Karpas-422 (cell line): ENCODE data around the gene HYAL2. TPM values are rescaled to one million over a fixed set of nuclear protein-coding genes. Genes with fewer than 3 reads are reported as not detected.
A peak's percentile ranks its signal among the peaks of the same experiment; 100 is the strongest.
"Not testable (repeated sequence)": the region's sequence is repeated elsewhere in the genome, so short reads cannot be mapped to it uniquely, and the experiment has no call there.

Source experiments
- DNase-seq: peaks from one replicate; pipeline ENCODE4 v3.0.0-alpha.2; 2015
- H2AFZ ChIP-seq: fragments of 200-600 bp; sonication (generic); 2 replicates; pipeline ENCODE4 v1.6.1; 2014; ENCODE audit warnings: antibody characterized with exemption, low read length, mixed read lengths
- H3K27ac ChIP-seq: fragments of 200-600 bp; sonication (generic); 2 replicates; pipeline ENCODE4 v1.5.1; 2014; ENCODE audit warnings: mild to moderate bottlenecking, low read length, moderate library complexity
- H3K27me3 ChIP-seq: fragments of 200-600 bp; sonication (generic); 2 replicates; pipeline ENCODE4 v1.6.1; 2014; ENCODE audit warnings: low read length, mixed read lengths
- H3K36me3 ChIP-seq: fragments of 200-600 bp; sonication (generic); 2 replicates; pipeline ENCODE4 v1.6.1; 2014; ENCODE audit warnings: low read length, mixed read lengths; ENCODE audit not compliant: insufficient read depth
- H3K4me1 ChIP-seq: fragments of 200-600 bp; sonication (generic); 2 replicates; pipeline ENCODE4 v1.6.1; 2014; ENCODE audit warnings: mild to moderate bottlenecking, low read length, mixed read lengths
- H3K4me2 ChIP-seq: fragments of 200-600 bp; sonication (generic); 2 replicates; pipeline ENCODE4 v1.6.1; 2014; ENCODE audit warnings: low read length, low read depth, mild to moderate bottlenecking; ENCODE audit not compliant: poor library complexity, severe bottlenecking
- H3K4me3 ChIP-seq: fragments of 200-600 bp; sonication (generic); 2 replicates; pipeline ENCODE4 v1.5.1; 2014; ENCODE audit warnings: mild to moderate bottlenecking, antibody characterized with exemption, low read length, mixed read lengths
- H3K79me2 ChIP-seq: fragments of 200-600 bp; sonication (generic); 2 replicates; pipeline ENCODE4 v1.6.1; 2014; ENCODE audit warnings: mild to moderate bottlenecking, low read length, mixed read lengths
- H3K9ac ChIP-seq: fragments of 200-600 bp; sonication (generic); 2 replicates; pipeline ENCODE4 v1.6.0; 2014; ENCODE audit warnings: low read length
- H3K9me2 ChIP-seq: fragments of 200-600 bp; sonication (generic), shearing (Covaris generic); replicated peaks from 2 replicates; pipeline ENCODE4 v1.6.0; 2014; ENCODE audit warnings: mild to moderate bottlenecking, low read length, moderate library complexity; ENCODE audit not compliant: insufficient read depth
- H3K9me3 ChIP-seq: fragments of 300-700, 200-600 bp; sonication (generic); 2 replicates; pipeline ENCODE4 v1.6.1; 2014; ENCODE audit warnings: low read length, mixed read lengths
- H4K20me1 ChIP-seq: fragments of 200-600 bp; sonication (generic); 2 replicates; pipeline ENCODE4 v1.6.1; 2014; ENCODE audit warnings: mild to moderate bottlenecking, antibody characterized with exemption, low read length, low read depth; ENCODE audit not compliant: insufficient read depth
- total RNA-seq: library from RNA; depleted of rRNA; stranded (reverse); fragments of >200 nt; shearing (Covaris generic); gene quantifications from 2 replicates; pipeline ENCODE4 v1.2.3, GENCODE V29; 2014; ENCODE audit warnings: low replicate concordance

The HYAL2 gene
- total RNA-seq, 1 experiment from 2014 or later: 12.8 TPM

- no peaks in the 10 kb centered on the region for H3K27me3 ChIP-seq
- H3K4me2 ChIP-seq: peak within 1 kb of the TSS; percentile 97
- DNase-seq: peak; percentile 98
Measured at GRCh38 chr3:50292159-50293078, 30.1 kb downstream of the HYAL2 start, which contains the start of gene IFRD2. Gene IFRD2, minus strand, starts transcription at chr3:50292429. Its CDS starts 155 bp downstream, at chr3:50292274.

GRCh38 chr3:50290161-50290641 lies 32.3 kb downstream of the HYAL2 start:
- Histone ChIP-seq H4K20me1 (0 out of 2 replicates have a peak, but pooled peaks cover 4% of the 10 kb centered on the region), H3K4me2 (peak overlapping the region; percentile 97), H3K4me1 (peaks cover 18% of the 10 kb centered on the region), H3K79me2 (peaks cover 24% of the 10 kb centered on the region), H3K4me3 (peak overlapping the region; percentile 99), H2AFZ (no peak overlapping the region), H3K27ac (no peak overlapping the region), H3K9me3 (no peaks in the 10 kb centered on the region), H3K27me3 (no peaks in the 10 kb centered on the region), H3K9ac (peak overlapping the region; percentile 97; the same call in 1 of the 2 replicates), H3K9me2 (no peaks in the 10 kb centered on the region), H3K36me3 (peaks cover 27% of the 10 kb centered on the region; the same call in 1 of the 2 replicates)
- no peak for DNase-seq

More at GRCh38 chr3:50292159-50293078, 30.1 kb downstream of the HYAL2 start, which contains the start of gene IFRD2:
- H3K9ac ChIP-seq: peak within 1 kb of the TSS; percentile 97
- H4K20me1 ChIP-seq: 0 out of 2 replicates have a peak, but pooled peaks cover 1% of the 10 kb centered on the region
- no peaks in the 10 kb centered on the region for H3K9me3 ChIP-seq
- peaks cover 20% of the 10 kb centered on the region; the same call in 1 of the 2 replicates for H3K36me3 ChIP-seq
- peak within 1 kb of the TSS; percentile 52; the same call in 1 of the 2 replicates for H2AFZ ChIP-seq
- H3K79me2 ChIP-seq: peaks cover 24% of the 10 kb centered on the region
- H3K27ac ChIP-seq: peak within 1 kb of the TSS; percentile 60
- peak within 1 kb of the TSS; percentile 99 for H3K4me3 ChIP-seq
- H3K4me1 ChIP-seq: peaks cover 18% of the 10 kb centered on the region
- no peaks in the 10 kb centered on the region for H3K9me2 ChIP-seq

GRCh38 chr3:50289130-50289529 lies 33.4 kb downstream of the HYAL2 start:
- Histone ChIP-seq H4K20me1 (0 out of 2 replicates have a peak, but pooled peaks cover 4% of the 10 kb centered on the region), H2AFZ (no peak overlapping the region), H3K9me3 (no peaks in the 10 kb centered on the region), H3K36me3 (peaks cover 27% of the 10 kb centered on the region; the same call in 1 of the 2 replicates), H3K79me2 (peaks cover 24% of the 10 kb centered on the region), H3K9me2 (no peaks in the 10 kb centered on the region), H3K4me2 (no peak overlapping the region), H3K27me3 (no peaks in the 10 kb centered on the region), H3K27ac (no peak overlapping the region), H3K4me3 (no peak overlapping the region), H3K4me1 (peaks cover 18% of the 10 kb centered on the region), H3K9ac (no peak overlapping the region)
- no peak for DNase-seq

GRCh38 chr3:50288387-50289007 lies 34.0 kb downstream of the HYAL2 start:
- H3K4me1 ChIP-seq: peaks cover 18% of the 10 kb centered on the region
- no peaks in the 10 kb centered on the region for H3K9me3 ChIP-seq
- peaks cover 27% of the 10 kb centered on the region; the same call in 1 of the 2 replicates for H3K36me3 ChIP-seq
- no peak overlapping the region for H2AFZ ChIP-seq
- no peak overlapping the region for H3K9ac ChIP-seq
- H3K27ac ChIP-seq: no peak overlapping the region
- no peaks in the 10 kb centered on the region for H3K27me3 ChIP-seq
- no peak for DNase-seq
- H3K9me2 ChIP-seq: no peaks in the 10 kb centered on the region
- 0 out of 2 replicates have a peak, but pooled peaks cover 4% of the 10 kb centered on the region for H4K20me1 ChIP-seq
- H3K4me2 ChIP-seq: no peak overlapping the region
- H3K79me2 ChIP-seq: peaks cover 24% of the 10 kb centered on the region
- no peak overlapping the region for H3K4me3 ChIP-seq

- no peak for DNase-seq
- H3K9ac ChIP-seq: no peak overlapping the region
- no peak overlapping the region for H3K27ac ChIP-seq
- peaks cover 27% of the 10 kb centered on the region; the same call in 1 of the 2 replicates for H3K36me3 ChIP-seq
- no peaks in the 10 kb centered on the region for H3K9me3 ChIP-seq
- H4K20me1 ChIP-seq: 0 out of 2 replicates have a peak, but pooled peaks cover 4% of the 10 kb centered on the region
- peaks cover 24% of the 10 kb centered on the region for H3K79me2 ChIP-seq
- H3K27me3 ChIP-seq: no peaks in the 10 kb centered on the region
- H3K9me2 ChIP-seq: no peaks in the 10 kb centered on the region
- H3K4me1 ChIP-seq: peaks cover 10% of the 10 kb centered on the region
- H3K4me2 ChIP-seq: no peak overlapping the region
- no peak overlapping the region for H2AFZ ChIP-seq
- H3K4me3 ChIP-seq: no peak overlapping the region
Measured at GRCh38 chr3:50287262-50287661, 35.3 kb downstream of the HYAL2 start.

GRCh38 chr3:50286322-50287227 lies 36.0 kb downstream of the HYAL2 start:
- Histone ChIP-seq H3K36me3 (peaks cover 27% of the 10 kb centered on the region; the same call in 1 of the 2 replicates), H3K4me2 (no peak overlapping the region)

GRCh38 chr3:50284121-50284520 lies 38.4 kb downstream of the HYAL2 start:
- H3K9ac ChIP-seq, H4K20me1 ChIP-seq, H3K9me2 ChIP-seq, H3K4me2 ChIP-seq, H3K27ac ChIP-seq, DNase-seq, H3K4me1 ChIP-seq, H3K27me3 ChIP-seq, H3K79me2 ChIP-seq, H3K4me3 ChIP-seq, H3K9me3 ChIP-seq, H2AFZ ChIP-seq: not testable (repeated sequence)
- H3K36me3 ChIP-seq: peaks cover 15% of the 10 kb centered on the region; the same call in 1 of the 2 replicates

More at GRCh38 chr3:50286322-50287227, 36.0 kb downstream of the HYAL2 start:
- no peaks in the 10 kb centered on the region for H3K9me2 ChIP-seq
- H3K4me1 ChIP-seq: peaks cover 10% of the 10 kb centered on the region
- H4K20me1 ChIP-seq: 0 out of 2 replicates have a peak, but pooled peaks cover 4% of the 10 kb centered on the region
- peaks cover 18% of the 10 kb centered on the region for H3K79me2 ChIP-seq
- no peak overlapping the region for H3K9ac ChIP-seq
- H3K4me3 ChIP-seq: no peak overlapping the region
- DNase-seq: no peak
- no peak overlapping the region for H2AFZ ChIP-seq
- H3K27me3 ChIP-seq: no peaks in the 10 kb centered on the region
- no peak overlapping the region for H3K27ac ChIP-seq
- no peaks in the 10 kb centered on the region for H3K9me3 ChIP-seq
